Sigmoid colon (tissue), 7 donors: Measurements from ENCODE around the gene LAMC1. TPM values are rescaled to one million over a fixed set of nuclear protein-coding genes. Genes with fewer than 3 reads are reported as not detected.

Experiments
- DNase-seq: peaks from one replicate; pipeline ENCODE4 v3.0.0-alpha.2; 2019
- H3K27ac ChIP-seq, 4 donors: fragments of 200-600 bp; sonication (generic); one replicate each; pipeline ENCODE4 v1.5.1; 2016 to 2019; ENCODE audit warnings: mild to moderate bottlenecking in 1 of 4
- H3K27me3 ChIP-seq, 3 donors: fragments of 200-600 bp; sonication (generic); one replicate each; pipeline ENCODE4 v1.5.1; 2019; ENCODE audit warnings: mild to moderate bottlenecking in 1 of 3
- H3K36me3 ChIP-seq, 4 donors: fragments of 200-600 bp; sonication (generic); one replicate each; pipeline ENCODE4 v1.5.1; 2016 to 2019
- H3K4me1 ChIP-seq, 4 donors: fragments of 200-600 bp; sonication (generic); one replicate each; pipeline ENCODE4 v1.5.1; 2017 to 2019
- H3K4me3 ChIP-seq, 4 donors: fragments of 200-600 bp; sonication (generic); one replicate each; pipeline ENCODE4 v1.5.1; 2017 to 2019; ENCODE audit warnings: mild to moderate bottlenecking in 2 of 4, moderate library complexity in 1 of 4
- H3K9me3 ChIP-seq, 4 donors: fragments of 200-600 bp in 3 of 4; sonication (generic) in 3 of 4; one replicate each; pipeline versions ENCODE4 v1.5.1 to v1.6.1; 2013 to 2019
- CTCF ChIP-seq, 4 experiments: fragments of 450-650 bp in 3 of 4; fragments of 200-600 bp in 1 of 4; IDR thresholded peaks; one replicate each; pipeline ENCODE4 v1.5.1; 2016 to 2019; ENCODE audit warnings: antibody characterized with exemption in 4 of 4, mild to moderate bottlenecking in 3 of 4, moderate library complexity in 2 of 4
- EP300 ChIP-seq, 4 donors: sonication (generic); formaldehyde crosslinking; IDR thresholded peaks; one replicate each; pipeline ENCODE4 v1.6.1; 2017; ENCODE audit warnings: antibody characterized with exemption in 4 of 4
- POLR2A ChIP-seq, 2 donors: fragments of 450-650 bp; IDR thresholded peaks; one replicate each; pipeline ENCODE4 v1.6.1; 2016; ENCODE audit warnings: antibody characterized with exemption in 2 of 2, mild to moderate bottlenecking in 2 of 2, moderate library complexity in 2 of 2
- POLR2AphosphoS5 ChIP-seq, 4 donors: sonication (generic); formaldehyde crosslinking; IDR thresholded peaks; one replicate each; pipeline ENCODE4 v1.6.1; 2017; ENCODE audit warnings: antibody characterized with exemption in 4 of 4
- WGBS, 2 donors: extraction: QIAGEN DNeasy Blood & Tissue Kit; methylation state at CpG; one replicate each; pipeline ENCODE4 v1.1.7; 2013; 5-methylcytosine and 5-hydroxymethylcytosine counted together
- intact Hi-C: fragments of 100-400 bp; cut with DNase I; formaldehyde crosslinking; loops from one replicate; pipeline ENCODE4 v1.15.1; 2023
- polyA plus RNA-seq, 3 donors: library from polyadenylated mRNA; stranded (reverse); fragments of 200-250 nt; gene quantifications; one replicate each; pipeline ENCODE4 v1.2.3, GENCODE V29; 2013
- total RNA-seq, 4 donors: library from RNA; depleted of rRNA; stranded (reverse); fragments of >200 nt; gene quantifications; one replicate each; pipeline ENCODE4 v1.1.0, GENCODE V29; 2016
- donor health status: healthy with polysubstance abuse.
- donor health status: Bipolar disorder and iron deficiency.
- donor health status: healthy.

Gene LAMC1
- total and polyA plus RNA-seq, 7 donors = 3.5 to 542 (median 269) TPM

- TF ChIP-seq POLR2A (IDR thresholded peaks at IDR 0.05) (no peak), CTCF (IDR thresholded peaks at IDR 0.05) (no peak), POLR2AphosphoS5 (IDR thresholded peaks at IDR 0.05) (no peak), EP300 (IDR thresholded peaks at IDR 0.05) (no peak)
- WGBS, 2 donors = 80 to 95% methylated on average over 3 of the region's 3 CpGs
- DNase-seq = no peak
- no peaks in the 10 kb centered on the region for H3K36me3 ChIP-seq
- H3K4me1 ChIP-seq = peaks cover 0 to 95% (median 89%) of the 10 kb centered on the region in 4 donors
- intact Hi-C loops = loop anchor here (5.0 kb wide), 1 partner anchor 44 kb away; no protein-coding TSS in a partner anchor
- H3K27me3 ChIP-seq = no peaks in the 10 kb centered on the region
- no peak overlapping the region for H3K4me3 ChIP-seq
- H3K9me3 ChIP-seq = no peaks in the 10 kb centered on the region
- peak overlapping the region in 3 of 4 donors; percentile 0 to 84 (median 83) for H3K27ac ChIP-seq
These were observed 69.9 kb downstream of the LAMC1 start for GRCh38 chr1:183093066-183093668.

GRCh38 chr1:183093786-183094298 lies 70.6 kb downstream of the LAMC1 start:
- intact Hi-C loops = loop anchor here (5.0 kb wide), 1 partner anchor 43 kb away; no protein-coding TSS in a partner anchor
- WGBS, 2 donors = 92 to 97% methylated on average over 1 of the region's 1 CpG
- no peak for DNase-seq
- Histone ChIP-seq H3K4me3 (no peak overlapping the region), H3K9me3 (no peaks in the 10 kb centered on the region), H3K27ac (peak overlapping the region in 3 of 4 donors; percentile 0 to 84 (median 83)), H3K36me3 (no peaks in the 10 kb centered on the region), H3K4me1 (peaks cover 0 to 97% (median 91%) of the 10 kb centered on the region in 4 donors), H3K27me3 (no peaks in the 10 kb centered on the region)
- TF ChIP-seq CTCF (IDR thresholded peaks at IDR 0.05) (no peak), POLR2A (IDR thresholded peaks at IDR 0.05) (no peak), POLR2AphosphoS5 (IDR thresholded peaks at IDR 0.05) (no peak), EP300 (IDR thresholded peaks at IDR 0.05) (no peak)

- no peaks in the 10 kb centered on the region for H3K27me3 ChIP-seq
- TF ChIP-seq POLR2A (IDR thresholded peaks at IDR 0.05) = no peak
- TF ChIP-seq EP300 (IDR thresholded peaks at IDR 0.05) = no peak
- TF ChIP-seq POLR2AphosphoS5 (IDR thresholded peaks at IDR 0.05) = no peak
- TF ChIP-seq CTCF (IDR thresholded peaks at IDR 0.05) = no peak
- no peak overlapping the region for H3K4me3 ChIP-seq
- no peak for DNase-seq
- WGBS, 2 donors = 40 to 42% methylated on average over 2 of the region's 2 CpGs
- no peaks in the 10 kb centered on the region for H3K36me3 ChIP-seq
- H3K4me1 ChIP-seq = peaks cover 0 to 97% (median 91%) of the 10 kb centered on the region in 4 donors
- H3K27ac ChIP-seq = peak overlapping the region in 3 of 4 donors; percentile 0 to 84 (median 83)
- intact Hi-C loops = loop anchor here (5.0 kb wide), 1 partner anchor 43 kb away; no protein-coding TSS in a partner anchor
- H3K9me3 ChIP-seq = no peaks in the 10 kb centered on the region
These were observed 71.1 kb downstream of the LAMC1 start for GRCh38 chr1:183094351-183094750.

GRCh38 chr1:183096351-183096750 lies 73.1 kb downstream of the LAMC1 start:
- Histone ChIP-seq H3K27ac (peak overlapping the region; percentile 53 to 74 (median 64)), H3K4me1 (peaks cover 0 to 97% (median 91%) of the 10 kb centered on the region in 4 donors), H3K27me3 (no peaks in the 10 kb centered on the region), H3K9me3 (no peaks in the 10 kb centered on the region), H3K4me3 (no peak overlapping the region), H3K36me3 (no peaks in the 10 kb centered on the region)
- intact Hi-C loops = no loop called here
- WGBS, 2 donors = 92 to 97% methylated on average over 2 of the region's 2 CpGs
- no peak for DNase-seq
- TF ChIP-seq POLR2A (IDR thresholded peaks at IDR 0.05) (no peak), CTCF (IDR thresholded peaks at IDR 0.05) (no peak), POLR2AphosphoS5 (IDR thresholded peaks at IDR 0.05) (no peak), EP300 (IDR thresholded peaks at IDR 0.05) (no peak)
